GM19043 (cell line): ENCODE measurements around the gene TJP3.

Source experiments
- ATAC-seq: cut with Tn5 transposase; IDR thresholded peaks from one replicate; pipeline ENCODE4 v1.9.1; 2021; ENCODE audit warnings: low read depth; ENCODE audit not compliant: unreplicated experiment

Gene TJP3

DNA sequence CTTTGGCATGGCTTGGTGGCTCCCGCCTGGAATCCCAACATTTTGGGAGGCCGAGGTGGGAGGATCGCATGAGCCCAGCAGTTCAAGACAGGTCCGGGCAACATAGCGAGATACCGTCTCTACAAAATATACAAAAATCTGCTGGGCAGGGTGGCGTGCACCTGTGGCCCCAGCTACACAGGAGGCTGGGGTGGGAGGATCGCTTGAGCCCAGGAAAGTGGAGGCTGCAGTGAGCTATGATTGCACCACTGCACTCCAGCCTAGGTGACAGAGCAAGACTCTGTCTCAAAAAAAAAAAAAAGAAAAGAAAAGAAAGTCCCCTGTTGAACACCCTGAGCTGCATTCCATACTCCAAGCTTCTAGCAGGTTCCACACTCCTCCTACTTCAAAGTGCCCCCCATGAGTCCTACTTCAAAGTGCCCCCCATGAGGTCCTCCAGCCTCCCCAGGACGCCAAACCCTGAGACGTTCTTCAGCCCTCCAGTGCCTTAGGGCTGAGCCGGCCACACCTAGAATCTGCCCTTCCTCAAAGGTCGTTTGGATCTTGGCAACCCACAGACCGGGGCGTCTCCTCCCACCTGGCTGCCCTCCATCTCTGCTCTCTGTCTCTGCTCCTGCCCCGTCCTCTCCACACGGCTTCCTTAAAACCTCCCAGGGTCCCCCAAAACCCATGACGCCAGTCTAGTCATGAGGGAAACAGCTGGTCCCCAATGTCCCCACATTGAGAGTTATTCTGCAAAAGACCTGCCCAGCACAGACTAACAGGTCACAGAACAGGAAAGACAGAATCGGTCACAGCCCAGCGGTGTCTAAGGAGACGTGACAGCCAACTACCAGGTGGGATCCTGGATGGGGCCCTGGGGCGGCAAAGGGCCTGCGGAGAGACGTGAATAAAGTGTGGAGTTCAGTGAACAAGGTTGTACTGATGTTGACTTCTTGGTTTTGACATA, 4.8 kb downstream of the TJP3 start:
- ATAC-seq: no peak

- no peak for ATAC-seq
Measured at GRCh38 chr19:3716147-3716668, 8.0 kb downstream of the TJP3 start.

GRCh38 chr19:3719868-3720267, 11.7 kb downstream of the TJP3 start:
- no peak for ATAC-seq

GRCh38 chr19:3720349-3720917, 12.2 kb downstream of the TJP3 start:
- no peak for ATAC-seq

- ATAC-seq: no peak
Measured at GRCh38 chr19:3721131-3721886, 13.1 kb downstream of the TJP3 start.

DNA sequence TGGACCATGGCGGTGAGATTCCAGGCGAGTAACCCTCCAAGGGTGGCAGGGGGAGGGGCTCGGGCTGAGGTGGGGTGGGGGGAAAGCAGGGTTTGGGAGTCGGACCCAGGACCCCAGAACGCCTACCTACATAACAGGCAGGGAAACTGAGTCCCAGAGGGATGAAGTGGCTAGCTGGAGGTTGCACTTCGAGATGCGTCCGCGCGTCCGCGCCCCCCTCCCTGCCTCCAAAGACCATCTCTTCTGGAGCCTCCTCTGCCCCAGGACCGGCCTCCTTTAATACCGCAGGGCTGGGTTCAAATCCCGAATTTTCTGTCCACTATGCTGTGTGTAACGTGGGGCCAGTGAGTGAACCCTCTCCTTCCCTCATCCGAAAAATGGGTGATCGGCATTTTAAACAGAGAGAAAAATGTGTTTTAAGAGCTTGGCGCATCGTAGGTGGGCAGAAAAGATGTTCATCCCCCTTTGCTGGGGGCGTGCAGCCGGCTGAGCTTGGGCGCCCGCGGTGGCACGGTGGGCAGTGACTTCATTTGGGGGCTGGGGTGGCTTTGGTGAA, 13.8 kb downstream of the TJP3 start:
- no peak for ATAC-seq

GRCh38 chr19:3722443-3723109, 14.4 kb downstream of the TJP3 start:
- no peak for ATAC-seq

- ATAC-seq: no peak
Measured at GRCh38 chr19:3723110-3723488, 14.9 kb downstream of the TJP3 start.

DNA sequence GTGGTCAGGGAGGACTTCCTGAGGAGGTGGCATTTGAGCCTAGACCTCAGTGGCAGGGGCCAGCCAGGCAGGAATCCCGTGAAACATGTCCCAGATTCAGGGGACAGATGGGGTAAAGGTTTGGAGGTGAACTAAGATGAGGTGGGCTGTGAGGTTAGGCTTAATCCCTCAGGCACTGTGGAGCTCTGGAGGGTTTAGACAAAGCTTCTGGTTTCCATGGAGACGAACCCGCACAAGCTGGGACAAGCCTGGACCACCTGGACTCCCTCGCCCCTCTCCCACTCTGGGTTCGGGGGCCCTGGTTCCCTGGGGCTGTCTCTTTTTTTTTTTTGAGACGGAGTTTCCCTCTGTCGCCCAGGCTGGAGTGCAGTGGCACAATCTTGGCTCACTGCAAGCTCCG, 15.7 kb downstream of the TJP3 start:
- no peak for ATAC-seq

- no peak for ATAC-seq
Measured at GRCh38 chr19:3725121-3725520, 16.9 kb downstream of the TJP3 start.

DNA sequence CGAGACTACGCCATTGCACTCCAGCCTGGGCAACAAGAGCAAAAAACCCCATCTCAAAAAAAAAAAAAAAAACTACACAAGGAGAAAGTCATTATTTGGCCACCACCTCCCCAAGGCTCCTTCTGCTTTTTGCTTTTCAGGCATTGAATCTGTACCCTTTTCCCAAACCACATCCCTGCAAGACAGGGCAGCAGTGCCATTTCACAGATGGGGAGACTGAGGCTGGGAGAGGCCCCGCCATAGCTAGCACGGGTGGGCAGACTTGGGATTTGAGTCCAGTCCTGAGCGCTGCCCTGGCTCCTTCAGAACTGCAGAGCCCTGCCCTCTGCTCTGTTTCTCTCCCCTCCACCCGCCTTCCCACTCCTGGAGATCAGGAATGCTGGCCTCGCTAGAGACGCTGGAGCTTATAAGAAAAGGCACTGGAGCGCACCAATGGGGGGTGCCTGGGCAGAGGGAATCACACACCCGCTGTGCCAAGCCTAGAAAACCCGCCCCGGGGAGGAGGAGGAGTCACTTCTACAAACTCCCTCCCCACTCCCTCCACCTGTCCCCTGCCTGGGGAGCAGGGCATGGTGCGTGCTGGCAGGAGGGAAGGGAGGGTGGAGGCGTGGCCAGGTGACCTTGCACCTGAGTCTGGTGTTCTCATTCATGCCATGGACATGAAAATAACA, 17.6 kb downstream of the TJP3 start:
- ATAC-seq: no peak

DNA sequence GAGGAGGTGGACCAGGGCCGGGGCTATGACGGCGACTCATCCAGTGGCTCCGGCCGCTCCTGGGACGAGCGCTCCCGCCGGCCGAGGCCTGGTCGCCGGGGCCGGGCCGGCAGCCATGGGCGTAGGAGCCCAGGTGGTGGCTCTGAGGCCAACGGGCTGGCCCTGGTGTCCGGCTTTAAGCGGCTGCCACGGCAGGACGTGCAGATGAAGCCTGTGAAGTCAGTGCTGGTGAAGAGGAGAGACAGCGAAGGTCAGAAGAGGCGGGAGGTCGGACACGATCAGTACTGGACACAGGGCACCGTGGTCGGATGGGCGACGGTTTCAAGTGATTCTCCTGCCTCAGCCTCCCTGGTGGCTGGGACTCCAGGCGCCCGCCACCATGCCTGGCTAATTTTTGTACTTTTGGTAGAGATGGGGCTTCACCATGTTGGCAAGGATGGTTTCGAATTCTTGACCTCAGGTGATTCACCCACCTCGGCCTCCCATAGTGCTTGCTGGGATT, 22.3 kb downstream of the TJP3 start:
- no peak for ATAC-seq

DNA sequence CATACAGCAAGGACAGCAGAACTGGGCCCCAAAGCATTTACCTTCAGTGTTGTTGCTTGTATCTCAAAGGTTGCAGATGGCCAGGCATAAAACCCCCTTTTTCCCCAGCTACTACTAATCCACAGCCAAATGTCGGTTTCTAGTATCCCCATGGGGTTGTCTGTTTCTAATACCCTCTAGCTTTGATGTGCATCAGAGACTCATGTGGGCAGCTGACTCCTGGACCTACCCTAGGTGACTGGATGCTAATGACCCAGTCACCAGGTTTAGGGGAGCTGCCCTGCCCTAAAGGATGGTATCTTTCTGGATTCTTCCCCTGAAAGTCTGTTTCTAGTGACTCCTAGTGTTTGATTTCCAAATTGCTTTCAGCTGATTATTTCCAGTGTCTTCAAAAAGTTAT, 23.9 kb downstream of the TJP3 start:
- no peak for ATAC-seq

- no peak for ATAC-seq
Measured at GRCh38 chr19:3733549-3734309, 25.5 kb downstream of the TJP3 start.

GRCh38 chr19:3734310-3734600, 26.1 kb downstream of the TJP3 start:
- no peak for ATAC-seq

GRCh38 chr19:3736106-3736724, 28.0 kb downstream of the TJP3 start:
- ATAC-seq: no peak

DNA sequence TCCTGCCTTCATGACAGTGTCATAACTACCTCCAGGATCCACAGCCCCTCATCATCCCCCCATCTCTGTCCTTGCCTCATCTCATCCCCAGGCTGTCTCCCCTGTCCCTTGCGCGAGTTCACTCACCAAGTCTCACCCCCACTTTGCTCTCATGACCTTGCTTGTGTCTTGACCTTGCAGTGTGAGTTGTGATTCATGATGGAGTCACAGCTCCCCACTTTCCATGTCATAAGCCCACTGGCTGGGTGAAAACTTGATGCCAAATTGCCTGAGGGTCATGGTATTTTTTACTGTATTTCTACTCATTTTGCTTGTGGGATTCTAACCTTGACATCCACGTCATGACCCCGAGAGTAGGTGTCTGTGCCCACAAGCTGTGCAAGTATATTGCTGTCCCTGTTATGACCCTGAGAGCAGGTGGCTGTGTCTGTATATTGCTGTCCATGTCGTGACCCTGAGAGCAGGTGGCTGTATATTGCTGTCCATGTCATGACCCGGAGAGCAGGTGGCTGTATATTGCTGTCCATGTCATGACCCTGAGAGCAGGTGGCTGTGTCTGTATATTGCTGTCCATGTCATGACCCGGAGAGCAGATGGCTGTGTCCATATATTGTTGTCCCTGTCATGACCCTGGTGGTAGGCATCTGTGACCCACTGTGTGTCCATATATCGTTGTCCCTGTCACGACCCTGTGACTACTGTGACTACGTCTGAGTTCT, 29.5 kb downstream of the TJP3 start:
- no peak for ATAC-seq
